Retina (tissue), 1 donor: ENCODE data around the gene CPOX.
"Not testable (repeated sequence)": the region's sequence is repeated elsewhere in the genome, so short reads cannot be mapped to it uniquely, and the experiment has no call there.

Experiments used
- DNase-seq: peaks from one replicate; pipeline ENCODE4 v3.0.0-alpha.2; 2016

The CPOX gene

DNA sequence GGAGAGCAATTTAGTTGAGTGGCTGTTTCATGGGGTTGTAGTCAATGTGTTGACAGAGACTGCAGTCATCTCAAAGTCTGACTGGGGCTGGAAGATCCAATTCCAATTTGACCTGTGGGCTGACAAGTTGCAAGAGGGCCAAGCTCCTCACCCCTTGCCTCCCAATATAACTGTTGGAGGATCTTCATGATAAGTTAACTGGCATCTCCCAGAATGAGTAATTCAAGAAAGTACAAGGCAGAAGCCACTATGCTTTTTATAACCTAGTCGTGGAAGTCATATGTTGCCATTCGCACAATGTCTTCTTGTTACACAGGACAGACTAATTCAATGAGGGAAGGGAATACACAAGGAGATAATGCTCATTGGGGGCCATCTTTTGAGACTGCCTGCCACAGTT lies 32.5 kb downstream of the CPOX start:
- DNase-seq, result no peak

DNA sequence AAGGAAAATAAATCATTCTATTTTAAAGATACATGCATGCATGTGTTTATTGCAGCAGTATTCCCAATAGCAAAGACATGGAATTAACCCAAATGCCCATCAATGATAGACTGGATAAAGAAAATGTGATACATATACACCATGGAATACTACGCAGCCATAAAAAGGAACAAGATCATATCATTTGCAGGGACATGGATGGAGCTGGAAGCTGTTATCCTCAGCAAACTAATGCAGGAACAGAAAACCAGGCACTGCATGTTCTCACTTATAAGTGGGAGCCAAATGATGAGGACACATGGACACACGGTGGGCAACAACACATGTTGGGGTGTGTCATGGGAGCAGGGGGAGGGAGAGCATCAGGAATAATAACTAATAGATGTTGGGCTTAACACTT lies 33.6 kb downstream of the CPOX start:
- not testable (repeated sequence) for DNase-seq

DNA sequence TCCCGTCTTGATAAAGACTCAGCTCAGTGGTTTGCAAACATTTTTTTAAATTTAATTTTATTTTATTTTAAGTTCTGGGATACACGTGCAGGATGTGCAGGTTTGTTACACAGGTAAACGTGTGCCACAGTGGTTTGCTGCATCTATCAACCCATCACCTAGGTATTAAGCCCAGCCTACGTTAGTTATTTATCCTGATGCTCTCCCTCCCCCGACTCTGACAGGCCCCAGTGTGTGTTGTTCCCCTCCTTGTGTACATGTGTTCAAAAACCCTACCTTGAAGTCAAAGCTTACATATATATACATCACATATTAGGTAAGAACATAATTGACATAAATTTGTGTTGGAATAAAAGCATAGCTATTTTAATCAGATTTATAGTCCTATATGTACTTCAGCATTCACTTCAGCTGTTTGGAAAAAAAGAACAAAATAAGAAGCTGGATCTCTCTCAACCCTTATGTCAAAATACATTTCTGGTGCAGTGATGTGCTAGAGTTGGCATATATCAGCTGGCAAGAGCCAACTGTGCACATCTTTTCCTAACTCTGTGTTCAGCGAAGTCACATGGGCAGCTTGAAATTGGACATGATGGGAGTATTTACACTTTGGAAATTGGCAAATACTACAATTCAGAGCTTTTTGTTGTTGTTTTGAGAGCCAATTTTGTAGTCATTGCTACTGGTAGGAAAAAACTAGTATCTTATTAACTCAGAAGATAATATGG lies 35.1 kb downstream of the CPOX start:
- no peak for DNase-seq

DNA sequence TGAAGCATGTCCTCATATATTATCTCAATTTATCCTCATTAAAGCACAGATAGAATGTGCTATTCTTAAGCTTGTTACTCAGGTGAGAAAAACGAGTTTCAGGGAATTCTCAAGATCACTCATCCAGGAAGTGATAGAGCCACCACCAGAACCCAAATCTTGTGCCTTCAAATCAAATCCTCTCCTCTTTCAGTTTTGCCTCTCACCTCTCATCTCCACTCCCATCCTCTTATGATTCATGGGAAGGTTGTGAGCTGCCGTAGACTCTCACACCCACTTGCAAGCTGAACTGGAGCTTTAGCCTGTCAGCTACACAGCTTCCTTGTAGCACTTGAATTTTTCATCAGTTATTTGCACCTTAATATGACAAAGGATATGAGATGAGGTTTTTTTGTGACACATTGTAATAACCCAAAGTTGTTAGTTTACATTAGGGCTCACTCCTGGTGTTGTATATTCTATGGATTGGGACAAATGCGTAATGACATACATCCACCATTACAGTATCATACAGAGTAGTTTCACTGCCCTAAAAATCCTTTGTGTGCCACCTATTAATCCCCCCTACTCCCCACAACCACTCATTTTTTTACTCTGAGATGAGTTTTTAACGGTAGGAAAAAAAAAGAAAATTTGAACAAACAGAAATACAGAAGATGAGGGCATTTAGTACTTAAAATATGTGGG lies 35.9 kb downstream of the CPOX start:
- DNase-seq, result no peak

DNA sequence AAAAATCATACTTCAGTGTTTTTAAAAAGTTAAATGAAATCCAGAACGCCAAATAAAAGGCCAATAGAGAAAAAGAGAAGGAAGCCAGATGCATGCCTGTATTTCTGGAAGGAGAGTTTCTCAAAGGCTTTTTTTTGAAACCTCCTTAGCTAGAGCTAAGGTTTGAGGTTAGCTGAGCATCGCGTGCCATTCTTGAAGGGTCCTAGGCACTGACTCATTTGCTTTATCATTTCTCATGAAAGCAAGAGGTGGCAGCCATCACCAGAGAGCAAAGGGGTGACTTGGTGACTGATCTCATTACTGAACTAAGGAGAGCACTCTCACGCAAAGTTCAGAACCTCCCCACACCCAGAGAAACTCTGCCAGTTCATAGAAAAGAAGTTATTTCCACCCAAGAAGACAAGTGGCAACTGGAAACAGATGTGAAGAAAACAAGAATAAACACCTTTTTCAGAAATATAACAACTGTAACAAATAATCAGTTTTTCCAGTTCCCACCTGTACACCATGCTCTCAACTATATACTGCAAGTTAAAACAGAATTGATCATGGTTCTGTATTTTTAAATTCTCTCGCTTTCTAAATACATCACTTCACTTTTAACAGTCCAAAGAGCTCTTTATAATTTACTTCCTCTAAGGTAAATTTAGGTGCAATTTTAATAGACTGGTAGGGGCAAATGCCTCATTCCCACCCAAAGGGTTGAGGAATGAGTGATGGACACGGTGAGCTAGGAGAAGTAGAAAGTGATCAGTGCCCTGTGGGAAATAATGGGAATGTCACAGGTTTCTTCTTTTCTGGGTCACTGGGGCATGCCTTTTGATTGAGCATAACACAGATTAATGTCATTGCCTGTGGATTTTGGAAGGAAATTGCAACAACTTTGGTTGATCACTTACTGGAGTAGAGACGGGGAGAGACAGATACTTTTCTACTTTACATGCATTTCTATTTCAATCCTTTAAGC lies 37.0 kb downstream of the CPOX start:
- DNase-seq, result no peak

DNA sequence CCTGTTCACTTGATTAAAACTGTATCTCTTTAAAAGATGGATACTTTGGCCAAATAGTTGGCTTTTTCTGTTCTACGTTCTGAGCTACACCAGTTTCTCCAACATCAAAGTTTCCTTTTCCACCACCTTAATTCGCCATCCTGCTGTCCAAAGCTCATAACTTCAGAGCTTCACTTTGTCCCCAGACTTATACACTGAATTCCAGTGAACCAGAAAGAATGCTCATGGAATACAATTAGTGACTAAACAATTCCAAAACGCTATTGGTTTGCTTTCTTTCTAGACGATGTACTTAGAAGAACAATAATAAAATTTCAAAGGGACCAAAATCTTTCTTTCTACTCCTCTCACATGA lies 38.4 kb downstream of the CPOX start:
- DNase-seq, result no peak

DNA sequence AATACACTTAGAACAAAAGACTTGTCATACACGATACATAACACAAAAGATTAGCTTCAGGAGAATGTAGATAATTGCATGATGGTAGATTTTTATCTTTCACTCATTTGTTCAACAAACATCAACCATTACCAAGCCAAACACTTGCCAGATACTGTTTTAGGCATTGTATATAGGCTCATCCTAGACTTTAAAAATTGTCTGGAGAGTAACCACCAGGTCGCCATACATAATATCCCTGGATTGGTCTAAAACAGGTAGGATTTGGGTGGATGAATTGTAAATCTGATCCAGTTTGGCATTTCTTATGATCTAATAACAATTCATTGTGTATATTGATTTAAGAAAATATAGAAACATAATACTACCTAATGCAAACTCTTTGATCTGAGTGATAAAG lies 38.8 kb downstream of the CPOX start:
- no peak for DNase-seq

DNA sequence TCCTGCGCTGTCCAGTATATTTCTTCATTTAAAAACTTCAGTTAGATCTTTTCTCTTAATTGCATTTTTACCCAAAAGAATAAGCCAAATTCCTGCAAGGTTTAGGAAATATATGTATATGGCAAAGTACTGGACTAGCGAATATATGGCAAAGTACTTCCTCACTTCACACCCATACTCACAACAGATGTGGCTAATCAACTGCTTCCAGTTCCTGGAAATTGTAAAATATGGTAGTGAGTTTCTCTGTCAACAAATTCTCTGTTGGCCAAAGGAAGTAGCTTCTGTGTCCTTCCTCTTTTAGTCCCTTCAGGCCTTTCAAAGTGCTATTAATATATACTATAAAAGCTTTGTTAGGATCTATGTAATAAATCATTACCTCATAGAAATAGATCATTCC lies 39.7 kb downstream of the CPOX start:
- DNase-seq, result no peak

DNA sequence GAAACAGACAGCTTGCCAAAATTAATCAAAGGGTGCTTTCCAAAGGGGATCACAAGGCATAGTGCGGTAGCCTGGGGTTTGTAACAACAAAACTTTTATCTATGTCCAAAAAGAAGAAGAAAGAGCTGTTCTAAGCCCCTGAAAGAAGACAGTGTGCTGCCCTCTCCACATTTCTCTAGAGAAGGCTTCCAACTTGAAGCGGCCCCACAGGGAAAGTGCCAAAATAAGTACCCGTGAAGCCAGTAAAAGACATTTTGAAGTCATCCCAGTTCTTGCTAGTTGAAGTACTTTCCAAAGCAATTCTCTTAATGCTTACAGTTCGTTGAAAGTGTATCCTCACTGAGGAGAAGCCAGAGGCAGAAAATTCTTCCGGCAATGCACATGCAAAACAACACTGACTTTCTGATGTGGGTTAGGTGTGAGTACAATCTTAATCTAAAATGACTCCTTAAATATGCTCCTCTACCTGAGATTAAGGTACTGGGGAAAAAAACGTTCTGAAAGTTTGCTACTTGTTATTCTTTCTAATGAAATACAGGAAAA lies 40.3 kb downstream of the CPOX start:
- no peak for DNase-seq

DNA sequence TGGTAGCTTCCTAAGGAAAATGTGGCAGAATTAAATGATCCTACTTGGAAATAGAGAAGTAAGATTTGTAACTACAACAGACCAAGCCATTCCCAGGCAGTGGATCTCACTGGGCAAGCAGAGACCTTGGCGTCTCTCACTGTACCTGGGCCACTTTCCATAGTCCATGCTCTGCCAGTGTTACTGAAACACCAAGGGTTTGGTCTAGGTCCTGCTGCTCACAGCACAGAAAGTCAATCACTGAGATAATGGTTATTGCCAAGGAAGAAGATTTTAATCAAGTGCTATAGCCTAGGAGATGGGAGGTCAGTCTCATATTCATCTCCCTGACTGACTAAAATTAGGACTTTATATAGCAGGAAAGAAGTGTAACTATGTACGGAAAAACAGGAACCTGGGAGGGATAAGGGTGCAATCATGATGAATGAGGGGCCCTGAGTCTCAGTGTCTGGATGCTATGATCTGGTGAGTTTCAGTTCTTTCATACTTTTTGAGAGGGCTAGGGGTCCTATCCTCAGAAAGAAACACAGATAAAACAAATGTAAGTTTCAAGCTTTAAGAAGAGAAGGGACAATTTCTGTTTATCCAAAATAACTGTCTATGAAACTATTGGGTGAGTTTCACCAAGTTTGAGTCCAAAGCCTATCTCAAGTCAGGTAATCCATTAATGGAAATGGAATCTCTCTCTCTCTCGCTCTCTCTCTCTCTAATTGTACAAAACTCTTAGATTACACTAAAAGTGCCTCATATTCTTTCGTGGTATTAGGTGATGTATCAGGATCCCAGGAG lies 41.0 kb downstream of the CPOX start:
- DNase-seq, result no peak

DNA sequence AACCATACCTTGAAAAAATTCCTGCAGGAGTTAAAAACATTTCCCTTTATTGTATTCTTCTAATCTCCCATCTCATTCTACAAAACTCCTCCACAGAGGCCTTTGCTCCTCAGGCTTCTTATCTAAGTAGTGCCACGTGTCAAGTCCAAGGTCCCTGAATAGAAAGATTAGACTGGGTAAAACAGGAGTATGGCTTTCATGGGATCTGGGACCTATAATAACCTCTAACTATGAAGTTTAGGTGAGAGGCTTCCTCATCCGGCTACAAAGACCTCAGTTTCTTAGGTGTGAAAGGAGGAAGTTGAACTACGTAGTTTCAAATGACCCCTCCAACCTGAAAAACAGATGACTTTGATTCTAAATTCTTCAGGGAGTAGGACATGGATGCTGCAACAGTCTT lies 41.7 kb downstream of the CPOX start:
- no peak for DNase-seq

DNA sequence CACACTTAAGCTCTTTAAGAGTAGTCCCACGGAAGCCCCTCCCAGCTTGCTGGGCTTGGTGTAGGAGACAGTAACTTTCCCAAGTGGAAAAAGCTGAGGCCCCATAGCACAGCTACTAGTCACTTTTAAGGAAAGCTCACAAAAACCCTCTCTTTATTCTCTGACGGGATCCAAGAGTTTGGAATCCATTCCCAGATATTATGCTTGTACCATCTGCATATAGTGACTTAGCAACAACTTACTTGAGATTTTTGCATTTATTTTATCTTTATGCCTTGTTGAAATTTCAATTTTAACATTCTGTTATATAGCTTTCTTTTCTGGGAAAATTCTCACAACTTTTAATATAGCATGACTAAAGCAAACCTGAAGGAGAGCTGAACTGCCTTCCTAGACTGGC lies 42.2 kb downstream of the CPOX start:
- DNase-seq, result no peak

DNA sequence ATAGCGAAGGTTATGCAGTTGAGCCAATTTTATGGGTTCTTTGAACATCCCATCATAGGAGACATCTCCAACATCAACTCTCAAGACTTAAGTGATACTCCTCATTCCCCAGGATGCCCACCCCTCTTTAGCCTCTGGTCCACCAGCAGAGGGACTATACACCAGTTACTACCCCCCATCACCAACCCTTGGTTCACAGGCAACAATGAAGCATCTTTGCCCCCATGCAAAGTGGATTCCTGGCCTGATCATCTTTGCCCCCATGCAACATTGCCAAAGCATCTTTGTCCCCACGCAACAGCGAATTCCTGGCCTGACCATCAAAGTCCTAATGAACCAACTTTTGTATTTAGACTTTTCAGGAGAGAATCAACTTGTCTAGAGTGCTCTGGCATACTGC lies 42.6 kb downstream of the CPOX start:
- DNase-seq, result no peak

DNA sequence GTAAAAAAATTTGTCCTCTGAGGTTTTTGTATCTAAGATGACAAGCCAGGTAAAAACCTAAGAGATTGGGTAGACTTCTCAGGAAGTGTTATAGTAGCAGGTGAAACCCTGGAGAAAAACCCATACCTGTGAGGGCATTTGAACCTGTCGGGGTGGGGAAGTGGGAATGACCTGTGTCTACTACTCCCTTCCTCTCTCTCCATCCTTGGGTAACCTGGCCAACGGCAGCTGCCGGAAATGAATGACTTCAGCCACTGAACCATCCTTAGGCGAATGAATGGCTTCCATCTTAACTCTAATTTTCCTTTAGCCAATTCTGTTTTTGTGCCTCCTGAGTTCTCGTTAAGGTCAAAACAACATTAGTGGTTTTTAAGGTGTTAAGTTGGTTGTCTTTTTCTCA lies 44.9 kb downstream of the CPOX start:
- no peak for DNase-seq

DNA sequence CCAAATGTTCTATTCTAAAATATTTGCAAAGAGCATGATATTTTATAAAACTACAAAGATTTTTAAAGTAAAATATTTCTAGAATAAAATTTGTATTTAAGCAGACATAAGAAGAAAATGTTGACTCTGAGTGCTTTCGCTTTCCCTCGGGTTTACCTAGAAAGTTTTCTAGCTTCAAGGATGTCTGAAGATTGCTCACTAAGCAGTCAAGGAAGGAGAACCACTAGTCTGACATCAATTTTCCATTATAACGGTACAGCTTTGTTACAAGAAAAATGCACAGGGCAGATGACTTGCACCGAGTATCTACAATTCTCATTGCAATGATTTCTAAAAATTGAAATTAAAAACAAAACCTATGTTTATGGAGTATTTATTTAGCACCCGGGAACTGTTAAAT lies 47.5 kb downstream of the CPOX start:
- no peak for DNase-seq

DNA sequence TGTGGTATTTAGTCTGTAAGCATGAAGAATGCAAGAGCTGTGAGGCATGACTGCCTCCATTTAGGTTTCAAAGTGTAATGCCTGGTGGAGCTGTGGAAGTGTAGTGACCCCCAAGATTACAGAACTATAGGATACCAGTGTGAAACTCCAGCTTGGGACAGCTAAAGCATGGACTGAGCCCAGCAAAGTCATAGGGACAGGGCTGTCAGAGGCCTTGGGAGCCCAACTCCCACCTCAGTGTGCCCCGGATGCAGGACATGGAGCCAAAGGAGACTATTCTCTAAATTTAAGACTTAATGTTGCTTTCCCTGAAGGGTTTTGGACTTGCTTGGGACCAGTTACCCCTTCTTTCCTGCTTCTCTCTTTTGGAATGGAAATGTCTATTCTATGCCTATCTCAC lies 50.8 kb downstream of the CPOX start:
- DNase-seq, result no peak

DNA sequence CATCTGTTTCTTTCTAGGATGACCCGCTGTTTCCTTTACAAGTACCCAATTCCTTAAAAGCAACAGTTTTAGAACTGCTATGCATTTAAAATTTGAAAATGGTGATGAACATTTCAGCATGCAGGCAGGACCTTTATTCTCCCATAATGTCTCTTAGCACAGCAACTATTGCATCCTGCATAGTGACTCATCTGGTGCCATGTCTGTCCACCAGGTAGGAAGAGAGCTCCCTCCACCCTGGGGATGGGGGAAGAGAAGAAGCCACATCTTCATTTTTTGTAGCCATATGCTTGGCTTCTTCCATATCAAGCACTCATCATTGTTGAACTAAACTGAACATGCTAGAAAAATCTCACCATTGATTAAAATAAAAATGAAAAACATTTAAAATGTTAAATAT lies 51.7 kb downstream of the CPOX start:
- no peak for DNase-seq

DNA sequence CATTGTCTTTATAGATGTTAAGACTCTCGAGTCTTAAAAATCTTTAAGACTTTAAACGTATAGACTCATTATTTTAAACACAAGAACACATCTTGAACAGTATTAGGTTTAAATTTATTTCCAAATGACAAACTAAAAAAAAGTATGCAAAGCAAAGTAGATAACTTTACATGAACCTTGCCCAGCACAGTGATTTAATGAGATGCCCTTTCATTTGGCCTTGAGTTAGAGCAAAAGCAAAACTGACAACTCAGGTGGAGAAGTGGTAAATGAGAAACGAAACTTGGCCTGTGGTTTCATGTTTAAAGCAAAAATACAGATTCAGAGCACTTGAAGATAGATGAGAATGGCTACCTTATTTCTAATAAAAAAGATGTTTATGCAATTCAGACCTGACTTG lies 53.1 kb downstream of the CPOX start:
- no peak for DNase-seq

DNA sequence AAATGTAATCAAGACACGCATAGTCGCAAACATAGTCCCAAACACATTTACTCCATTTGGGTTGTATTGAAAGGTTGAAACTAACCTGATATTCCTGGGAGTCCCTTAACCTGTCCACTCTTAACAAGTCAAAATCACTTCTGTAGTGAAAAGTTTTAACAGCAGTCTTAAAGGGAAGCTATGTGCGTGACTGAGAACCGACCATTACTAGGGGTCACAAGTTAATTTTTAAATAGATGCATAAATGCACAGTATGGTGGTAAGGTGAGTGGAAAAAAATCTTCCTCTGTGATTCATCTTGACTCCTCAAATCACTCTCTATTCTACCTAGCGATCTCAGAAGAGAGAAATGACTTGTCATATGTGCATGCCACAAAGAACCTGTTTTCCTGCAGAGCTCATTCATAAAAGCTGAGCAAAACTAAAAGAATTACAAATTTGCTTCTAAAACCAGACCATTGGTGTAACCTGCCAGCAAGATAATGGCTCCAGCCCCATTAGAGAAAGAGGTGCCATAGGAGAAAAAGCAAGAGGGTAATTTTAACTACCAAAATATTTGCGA lies 56.9 kb downstream of the CPOX start:
- DNase-seq, result no peak

DNA sequence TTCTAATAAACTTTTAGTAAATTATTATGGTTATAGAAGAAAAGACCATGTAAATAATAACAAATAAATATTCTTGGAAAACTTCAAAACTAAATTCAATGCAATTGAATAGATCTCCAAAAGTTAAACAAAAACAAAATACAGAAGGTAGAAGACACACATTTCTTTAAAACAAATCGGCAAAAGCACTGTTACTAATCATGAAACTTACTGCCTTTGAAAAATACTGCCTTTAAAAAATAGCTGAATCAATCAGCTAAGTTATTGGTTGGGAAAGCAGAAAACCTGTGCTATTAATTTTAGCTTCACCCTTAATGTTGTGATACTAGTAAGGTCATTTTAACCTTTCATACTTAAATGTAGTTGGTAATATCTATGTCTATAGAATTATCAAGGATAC lies 58.7 kb downstream of the CPOX start:
- DNase-seq, result no peak

DNA sequence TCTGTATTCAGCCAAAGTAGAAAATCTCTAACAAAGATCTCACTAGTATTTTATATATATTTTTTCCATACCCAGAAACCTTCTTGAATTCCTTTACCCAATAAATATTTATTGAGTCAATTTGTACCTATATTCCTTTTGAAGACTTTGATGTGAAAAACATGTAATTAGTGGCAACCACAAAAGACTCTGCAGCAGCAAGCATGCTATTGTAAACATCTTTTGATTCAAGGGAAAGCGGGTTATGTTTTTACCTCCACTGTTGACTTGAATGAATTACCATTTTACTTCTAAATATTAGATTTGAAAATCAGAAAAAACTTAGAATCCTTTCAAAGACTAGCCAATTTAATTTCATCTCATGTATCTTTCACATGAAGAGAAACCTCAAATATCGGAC lies 59.2 kb downstream of the CPOX start:
- no peak for DNase-seq
